ENCODE data around the gene ZNF750.

- TF ChIP-seq CTCF (conservative IDR thresholded peaks at IDR 0.05) (peak; percentile 76), ZFX (IDR thresholded peaks at IDR 0.05) (no peak)
Observed at GRCh38 chr17:82876602-82877379, 37.0 kb upstream of the ZNF750 start.

Measured in C4-2B (cell line).